ENCODE measurements around the gene RASAL2. TPM values are rescaled to one million over a fixed set of nuclear protein-coding genes. Genes with fewer than 3 reads are reported as not detected.
"Not testable (repeated sequence)": the region's sequence is repeated elsewhere in the genome, so short reads cannot be mapped to it uniquely, and the experiment has no call there.

RASAL2 gene
- total RNA-seq, 1 experiment from 2014 or later, result 22.2 TPM

DNA sequence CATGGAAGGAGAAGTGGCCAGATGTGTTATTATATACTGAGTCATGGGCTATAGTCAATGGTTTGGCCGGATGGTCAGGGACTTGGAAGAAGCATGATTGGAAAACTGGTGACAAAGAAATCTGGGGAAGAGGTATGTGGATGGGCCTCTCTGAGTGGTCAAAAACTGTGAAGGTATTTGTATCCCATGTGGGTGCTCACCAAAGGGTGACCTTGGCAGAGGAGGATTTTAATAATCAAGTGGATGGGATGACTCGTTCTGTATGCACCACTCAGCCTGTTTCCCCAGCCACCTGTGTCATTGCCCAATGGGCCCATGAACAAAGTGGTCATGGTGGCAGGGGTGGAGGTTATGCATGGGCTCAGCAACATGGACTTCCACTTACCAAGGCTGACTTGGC lies 108.6 kb downstream of the RASAL2 start:
- not testable (repeated sequence) for H2AK5ac ChIP-seq (ENCODE audit: insufficient read length, low read length); H3K18ac ChIP-seq (ENCODE audit: insufficient read length, low read depth, low read length); H3T11ph ChIP-seq (ENCODE audit: low read length); H3K4ac ChIP-seq (ENCODE audit: low read depth, low read length); H2BK5ac ChIP-seq (ENCODE audit: insufficient read length, low read length); H2BK12ac ChIP-seq (ENCODE audit: insufficient read length, low read depth, low read length); H2BK20ac ChIP-seq (ENCODE audit: low read depth, low read length, poor library complexity, severe bottlenecking); DNase-seq; H2BK120ac ChIP-seq (ENCODE audit: low read depth, low read length, poor library complexity, severe bottlenecking); H3K56ac ChIP-seq (ENCODE audit: insufficient read length, low read depth, low read length); H4K8ac ChIP-seq (replicated peaks; ENCODE audit: insufficient read length, low read depth, low read length); H3K4me3 Mint-ChIP-seq; H3K4me1 ChIP-seq (ENCODE audit: insufficient read depth, low read length); H3K27ac ChIP-seq (ENCODE audit: insufficient read length, low read depth, low read length); H3K9ac ChIP-seq (ENCODE audit: extremely low read depth, insufficient read length, low read length); H3K79me1 ChIP-seq (ENCODE audit: insufficient read depth, low read depth, low read length, poor library complexity, severe bottlenecking); H2BK15ac ChIP-seq (ENCODE audit: low read depth, low read length); H4K20me1 ChIP-seq (ENCODE audit: control insufficient read depth, insufficient read depth, insufficient read length); H3K4me2 ChIP-seq (ENCODE audit: insufficient read depth, insufficient read length, low read length); H3K23ac ChIP-seq (ENCODE audit: insufficient read length, low read depth, low read length); H3K9me3 ChIP-seq (ENCODE audit: control insufficient read depth, low read depth, low read length); H3K79me2 ChIP-seq (ENCODE audit: insufficient read depth, low read length); H4K5ac ChIP-seq (ENCODE audit: insufficient read length, low read depth, low read length); H3K23me2 ChIP-seq (ENCODE audit: insufficient read length, low read depth, low read length, poor library complexity, severe bottlenecking); H3K27me3 Mint-ChIP-seq (ENCODE audit: low read depth); H3K27ac Mint-ChIP-seq; H3K27me3 ChIP-seq (ENCODE audit: insufficient read depth, low read length); H2AFZ ChIP-seq (ENCODE audit: low read length); H3K14ac ChIP-seq (ENCODE audit: insufficient read depth, low read length); H4K91ac ChIP-seq (ENCODE audit: insufficient read length, low read depth, low read length); H3K4me1 Mint-ChIP-seq
- peaks cover 29% of the 10 kb centered on the region in 2 experiments for H3K9me3 Mint-ChIP-seq
- H3K36me3 Mint-ChIP-seq (ENCODE audit: insufficient read depth in 1 of 3, low read depth in 3 of 3), result peaks cover 30 to 44% (median 39%) of the 10 kb centered on the region in 3 experiments
- no CpG with 5 or more reads among the region's 2 CpGs for WGBS (ENCODE audit: extremely low coverage, insufficient read length, low lambda C conversion rate)

DNA sequence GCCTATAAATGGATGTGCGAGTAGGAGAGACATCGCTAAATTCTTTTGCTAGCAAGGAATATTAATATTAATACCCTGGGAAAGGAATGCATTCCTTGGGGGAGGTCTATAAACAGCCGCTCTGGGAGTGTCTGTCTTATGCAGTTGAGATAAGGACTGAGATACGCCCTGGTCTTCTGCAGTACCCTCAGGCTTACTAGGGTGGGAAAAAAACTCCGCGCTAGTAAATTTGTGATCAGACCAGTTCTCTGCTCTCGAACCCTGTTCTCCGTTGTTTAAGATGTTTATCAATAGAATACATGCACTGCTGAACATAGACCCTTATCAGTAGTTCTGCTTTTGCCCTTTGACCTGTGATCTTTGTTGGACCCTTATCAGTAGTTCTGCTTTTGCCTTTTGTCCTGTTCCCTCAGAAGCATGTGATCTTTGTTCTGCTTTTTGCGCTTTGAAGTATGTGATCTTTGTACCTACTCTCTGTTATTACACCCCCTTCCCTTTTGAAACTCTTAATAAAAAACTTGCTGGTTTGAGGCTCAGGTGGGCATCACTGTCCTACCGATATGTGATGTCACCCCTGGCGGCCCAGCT lies 114.5 kb downstream of the RASAL2 start:
- not testable (repeated sequence) for H3K4me2 ChIP-seq (ENCODE audit: insufficient read depth, insufficient read length, low read length); H4K91ac ChIP-seq (ENCODE audit: insufficient read length, low read depth, low read length); H3K23ac ChIP-seq (ENCODE audit: insufficient read length, low read depth, low read length); H4K5ac ChIP-seq (ENCODE audit: insufficient read length, low read depth, low read length); H3K14ac ChIP-seq (ENCODE audit: insufficient read depth, low read length); H2AK5ac ChIP-seq (ENCODE audit: insufficient read length, low read length); DNase-seq; H2BK15ac ChIP-seq (ENCODE audit: low read depth, low read length); H3K27ac Mint-ChIP-seq; H3K23me2 ChIP-seq (ENCODE audit: insufficient read length, low read depth, low read length, poor library complexity, severe bottlenecking); H4K20me1 ChIP-seq (ENCODE audit: control insufficient read depth, insufficient read depth, insufficient read length); H3K27ac ChIP-seq (ENCODE audit: insufficient read length, low read depth, low read length); H3K4ac ChIP-seq (ENCODE audit: low read depth, low read length); H2BK5ac ChIP-seq (ENCODE audit: insufficient read length, low read length); H3K56ac ChIP-seq (ENCODE audit: insufficient read length, low read depth, low read length); H2BK120ac ChIP-seq (ENCODE audit: low read depth, low read length, poor library complexity, severe bottlenecking); H3K27me3 ChIP-seq (ENCODE audit: insufficient read depth, low read length); H2BK20ac ChIP-seq (ENCODE audit: low read depth, low read length, poor library complexity, severe bottlenecking); H3K4me3 Mint-ChIP-seq; H3K4me1 ChIP-seq (ENCODE audit: insufficient read depth, low read length); H3K79me1 ChIP-seq (ENCODE audit: insufficient read depth, low read depth, low read length, poor library complexity, severe bottlenecking); H3K9ac ChIP-seq (ENCODE audit: extremely low read depth, insufficient read length, low read length); H3T11ph ChIP-seq (ENCODE audit: low read length); H2AFZ ChIP-seq (ENCODE audit: low read length); H3K27me3 Mint-ChIP-seq (ENCODE audit: low read depth); H2BK12ac ChIP-seq (ENCODE audit: insufficient read length, low read depth, low read length); H3K18ac ChIP-seq (ENCODE audit: insufficient read length, low read depth, low read length); H4K8ac ChIP-seq (replicated peaks; ENCODE audit: insufficient read length, low read depth, low read length); H3K9me3 ChIP-seq (ENCODE audit: control insufficient read depth, low read depth, low read length); H3K4me1 Mint-ChIP-seq; H3K79me2 ChIP-seq (ENCODE audit: insufficient read depth, low read length)
- WGBS (ENCODE audit: extremely low coverage, insufficient read length, low lambda C conversion rate), result no CpG with 5 or more reads among the region's 11 CpGs
- Mint-ChIP-seq H3K9me3 (peaks cover 31 to 39% of the 10 kb centered on the region in 2 experiments), H3K36me3 (ENCODE audit: insufficient read depth in 1 of 3, low read depth in 3 of 3) (peaks cover 20 to 40% (median 36%) of the 10 kb centered on the region in 3 experiments)
